PC-3 (cell line): Measurements from ENCODE around the gene PTPRN2. TPM values are rescaled to one million over a fixed set of nuclear protein-coding genes. Genes with fewer than 3 reads are reported as not detected.
"Not testable (repeated sequence)": the region's sequence is repeated elsewhere in the genome, so short reads cannot be mapped to it uniquely, and the experiment has no call there.

Experiments
- ATAC-seq: fragments of 200-7000 bp; cut with Tn5 transposase; 2 replicates; pipeline ENCODE4 v1.9.1; 2020; ENCODE audit warnings: mild to moderate bottlenecking, moderate library complexity
- BruUV-seq: library from RNA; stranded (reverse); fragments of 400-500 nt; replicated peaks from 2 replicates; lab custom pipeline; 2021; lab: Mats Ljungman, UMichigan
- CTCF ChIA-PET: fragments of 300-600 bp; sonication (Branson Sonifier 250); formaldehyde crosslinking; loops from one replicate; lab custom pipeline; 2022; ENCODE audit warnings: antibody characterized with exemption; lab: Charles Lee
- POLR2A ChIA-PET: fragments of 300-600 bp; sonication (Branson Sonifier 250); formaldehyde crosslinking; loops from one replicate; lab custom pipeline; 2022; ENCODE audit warnings: antibody characterized with exemption; ENCODE audit not compliant: unreplicated experiment; lab: Charles Lee
- DNase-seq: peaks from one replicate; pipeline ENCODE4 v3.0.0-alpha.2; 2015
- H2AFZ ChIP-seq: fragments of 300-600 bp; sonication (generic); 2 replicates; pipeline ENCODE4 v1.6.0; 2016; ENCODE audit warnings: antibody characterized with exemption, low read length
- H3F3A ChIP-seq: fragments of 300-600 bp; sonication (generic); one replicate; pipeline ENCODE4 v1.6.0; 2017; ENCODE audit warnings: antibody characterized with exemption, low read length, control low read depth, mild to moderate bottlenecking; ENCODE audit not compliant: unreplicated experiment
- H3K27ac ChIP-seq: fragments of 300-600 bp; sonication (generic); 2 replicates; pipeline ENCODE4 v1.5.1; 2016; ENCODE audit warnings: mild to moderate bottlenecking, low read length
- H3K27me3 ChIP-seq: fragments of 300-600 bp; sonication (generic); 2 replicates; pipeline ENCODE4 v1.6.1; 2016; ENCODE audit warnings: low read length, mixed read lengths
- H3K36me3 ChIP-seq: fragments of 300-600 bp; sonication (generic); 2 replicates; pipeline ENCODE4 v1.6.1; 2016; ENCODE audit warnings: low read depth, mixed run types, low read length, mixed read lengths
- H3K4me1 ChIP-seq: fragments of 300-600 bp; sonication (generic); 2 replicates; pipeline ENCODE4 v1.5.1; 2016; ENCODE audit warnings: low read length; ENCODE audit not compliant: insufficient read depth
- H3K4me2 ChIP-seq: fragments of 300-600 bp; sonication (generic); 2 replicates; pipeline ENCODE4 v1.6.0; 2016; ENCODE audit warnings: low read length
- H3K4me3 ChIP-seq: fragments of 300-600 bp; sonication (generic); 2 replicates; pipeline ENCODE4 v1.5.1; 2016; ENCODE audit warnings: mild to moderate bottlenecking, low read length, mixed read lengths
- H3K79me2 ChIP-seq: fragments of 300-600 bp; sonication (generic); 2 replicates; pipeline ENCODE4 v1.6.1; 2017; ENCODE audit warnings: low read length, mixed read lengths
- H3K9ac ChIP-seq: fragments of 300-600 bp; sonication (generic); 2 replicates; pipeline ENCODE4 v1.6.0; 2016; ENCODE audit warnings: mild to moderate bottlenecking, low read length
- H3K9me2 ChIP-seq: fragments of 300-600 bp; sonication (generic); replicated peaks from 2 replicates; pipeline ENCODE4 v1.6.1; 2016; ENCODE audit warnings: mixed run types, low read length, mixed read lengths
- H3K9me3 ChIP-seq: fragments of 300-600 bp; sonication (generic); 2 replicates; pipeline ENCODE4 v1.6.1; 2016; ENCODE audit warnings: low read length, mixed read lengths
- H4K20me1 ChIP-seq: fragments of 300-600 bp; sonication (generic); 2 replicates; pipeline ENCODE4 v1.6.1; 2016; ENCODE audit warnings: low read length, mixed read lengths
- CTCF ChIP-seq: fragments of 300-600 bp; sonication (generic); conservative IDR thresholded peaks from 2 replicates; pipeline ENCODE4 v1.5.1; 2017; ENCODE audit warnings: antibody characterized with exemption, low read depth, mild to moderate bottlenecking, low read length
- EZH2 ChIP-seq: fragments of 300-600 bp; sonication (generic); IDR thresholded peaks from one replicate; pipeline ENCODE4 v1.6.1; 2017; ENCODE audit warnings: antibody characterized with exemption, mild to moderate bottlenecking, low read length; ENCODE audit not compliant: unreplicated experiment
- EZH2phosphoT487 ChIP-seq: fragments of 300-600 bp; sonication (generic); IDR thresholded peaks from 2 replicates; pipeline ENCODE4 v1.6.1; 2018; ENCODE audit warnings: mild to moderate bottlenecking, antibody characterized with exemption, low read length, borderline replicate concordance
- intact Hi-C: fragments of 100-400 bp; cut with micrococcal nuclease; formaldehyde crosslinking; loops from 2 replicates; pipeline ENCODE4 v1.9.0; 2023
- total RNA-seq: library from RNA; depleted of rRNA; stranded (reverse); fragments of >200 nt; gene quantifications from 2 replicates; pipeline ENCODE4 v1.2.3, GENCODE V29; 2014

The PTPRN2 gene
- total RNA-seq, 1 experiment from 2014 or later: 3.2 TPM

DNA sequence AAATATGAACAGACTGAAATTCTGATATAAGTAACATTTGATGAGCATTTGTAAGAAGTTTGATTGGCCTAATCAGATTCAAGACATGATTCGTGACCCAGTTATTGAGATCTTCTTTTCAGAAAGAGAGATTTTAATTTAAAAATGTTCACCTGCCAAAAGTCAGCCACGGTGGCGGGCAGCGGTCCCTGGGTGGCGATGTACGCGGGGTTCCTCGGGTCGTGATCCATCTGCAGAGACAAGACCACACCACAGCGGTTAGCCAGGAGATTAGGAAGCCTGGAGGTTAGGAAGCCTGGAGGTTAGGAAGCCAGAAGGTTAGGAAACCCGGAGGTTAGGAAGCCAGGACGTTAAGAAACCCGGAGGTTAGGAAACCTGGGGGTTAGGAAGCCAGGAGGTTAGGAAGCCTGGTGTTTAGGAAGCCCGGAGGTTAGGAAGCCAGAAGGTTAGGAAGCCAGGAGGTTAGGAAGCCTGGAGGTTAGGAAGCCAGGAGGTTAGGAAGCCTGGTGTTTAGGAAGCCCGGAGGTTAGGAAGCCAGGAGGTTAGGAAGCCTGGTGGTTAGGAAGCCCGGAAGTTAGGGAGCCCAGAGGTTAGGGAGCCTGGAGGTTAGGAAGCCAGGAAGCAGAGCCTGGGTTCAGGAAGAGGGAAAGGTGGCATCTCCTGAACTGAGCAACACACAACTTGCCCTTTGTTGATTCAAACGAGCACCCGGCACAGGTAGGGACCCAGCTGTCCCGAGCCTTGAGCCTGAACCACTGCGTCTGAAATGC lies 992.4 kb downstream of the PTPRN2 start:
- H2AFZ ChIP-seq: no peak overlapping the region
- H3K27me3 ChIP-seq: no peaks in the 10 kb centered on the region
- no peaks in the 10 kb centered on the region for H3F3A ChIP-seq
- H3K9me3 ChIP-seq: no peaks in the 10 kb centered on the region
- H3K9me2 ChIP-seq: no peaks in the 10 kb centered on the region
- no peaks in the 10 kb centered on the region for H3K36me3 ChIP-seq
- DNase-seq (no peak), ATAC-seq (no peak)
- TF ChIP-seq EZH2 (no peak), CTCF (no peak), EZH2phosphoT487 (no peak)
- H3K4me1 ChIP-seq: no peaks in the 10 kb centered on the region
- POLR2A ChIA-PET: no interaction called here
- CTCF ChIA-PET: no interaction called here
- no peak overlapping the region for H3K4me2 ChIP-seq
- no peak overlapping the region for H3K4me3 ChIP-seq
- H4K20me1 ChIP-seq: no peaks in the 10 kb centered on the region
- BruUV-seq: no TSS peak
- no peak overlapping the region for H3K9ac ChIP-seq
- intact Hi-C loops: no loop called here
- H3K27ac ChIP-seq: no peak overlapping the region
- no peaks in the 10 kb centered on the region for H3K79me2 ChIP-seq

- Histone ChIP-seq H4K20me1 (no peaks in the 10 kb centered on the region), H3K36me3 (no peaks in the 10 kb centered on the region), H3K9me3 (no peaks in the 10 kb centered on the region), H2AFZ (no peak overlapping the region), H3K9ac (no peak overlapping the region), H3K4me3 (no peak overlapping the region), H3K27ac (no peak overlapping the region), H3K79me2 (no peaks in the 10 kb centered on the region), H3K4me2 (no peak overlapping the region), H3K4me1 (no peaks in the 10 kb centered on the region), H3K27me3 (no peaks in the 10 kb centered on the region), H3K9me2 (no peaks in the 10 kb centered on the region), H3F3A (no peaks in the 10 kb centered on the region)
- ATAC-seq: no peak
- no TSS peak for BruUV-seq
- ChIA-PET POLR2A (no interaction called here), CTCF (no interaction called here)
- intact Hi-C loops: no loop called here
- no peak for DNase-seq
- TF ChIP-seq CTCF (no peak), EZH2phosphoT487 (no peak), EZH2 (no peak)
Measured at GRCh38 chr7:157594306-157594705, 993.3 kb downstream of the PTPRN2 start.

DNA sequence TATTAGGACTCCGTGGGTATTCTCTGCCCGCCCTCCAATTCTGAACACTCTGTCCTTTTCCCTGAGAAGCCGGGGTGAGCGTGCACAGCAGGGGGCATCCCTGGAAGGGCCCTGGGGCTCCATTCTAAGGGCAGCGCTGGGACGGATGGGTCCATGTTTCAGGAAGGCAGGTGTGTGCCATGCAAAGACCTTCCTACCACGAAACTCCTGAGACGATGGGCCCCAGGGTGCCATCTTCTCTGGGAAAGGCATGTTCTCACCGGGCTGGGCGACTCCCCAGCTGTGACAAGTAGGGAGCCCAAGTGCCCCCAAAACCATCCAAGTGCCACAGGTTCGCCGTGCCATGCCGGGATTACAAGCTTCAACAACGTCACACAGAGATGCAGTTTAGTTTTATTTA lies 994.1 kb downstream of the PTPRN2 start:
- Histone ChIP-seq H3K79me2 (no peaks in the 10 kb centered on the region), H3K4me2 (no peak overlapping the region), H3K4me3 (no peak overlapping the region), H3K9me2 (no peaks in the 10 kb centered on the region), H3K9ac (no peak overlapping the region), H2AFZ (no peak overlapping the region), H3K27me3 (no peaks in the 10 kb centered on the region), H3K36me3 (no peaks in the 10 kb centered on the region), H3K4me1 (no peaks in the 10 kb centered on the region), H3F3A (no peaks in the 10 kb centered on the region), H4K20me1 (no peaks in the 10 kb centered on the region), H3K9me3 (no peaks in the 10 kb centered on the region), H3K27ac (no peak overlapping the region)
- DNase-seq (no peak), ATAC-seq (no peak)
- intact Hi-C loops: no loop called here
- BruUV-seq: no TSS peak
- TF ChIP-seq EZH2 (no peak), EZH2phosphoT487 (no peak), CTCF (no peak)
- POLR2A ChIA-PET: no interaction called here
- CTCF ChIA-PET: no interaction called here

GRCh38 chr7:157592636-157593320 lies 994.8 kb downstream of the PTPRN2 start:
- H3K9ac ChIP-seq, intact Hi-C loops: not testable (repeated sequence)

More at GRCh38 chr7:157592636-157593320, 994.8 kb downstream of the PTPRN2 start:
- H3K9me2 ChIP-seq, H3K36me3 ChIP-seq, CTCF ChIA-PET, H3K4me1 ChIP-seq, H4K20me1 ChIP-seq, H3K4me2 ChIP-seq, POLR2A ChIA-PET, H2AFZ ChIP-seq, H3K79me2 ChIP-seq, H3K27ac ChIP-seq, BruUV-seq, H3K27me3 ChIP-seq, H3K9me3 ChIP-seq, DNase-seq, H3F3A ChIP-seq, ATAC-seq, H3K4me3 ChIP-seq: not testable (repeated sequence)
